Immature natural killer cell (primary cell): ENCODE results near the gene SEMA6D. TPM values are rescaled to one million over a fixed set of nuclear protein-coding genes. Genes with fewer than 3 reads are reported as not detected.

Experiments
- DNase-seq, 3 donors: peaks; one replicate each; pipeline ENCODE4 v3.0.0; 2022; ENCODE audit warnings: mixed read lengths in 1 of 3
- H3K27ac Mint-ChIP-seq, 6 donors: one replicate each; pipeline ENCODE4 v1.8.0; 2020; ENCODE audit warnings: mixed read lengths in 6 of 6, mild to moderate bottlenecking in 5 of 6, inconsistent platforms in 4 of 6, moderate library complexity in 3 of 6
- H3K27me3 Mint-ChIP-seq, 3 donors: one replicate each; pipeline ENCODE4 v1.8.0; 2020 to 2021; ENCODE audit warnings: low read depth in 3 of 3, mild to moderate bottlenecking in 3 of 3, mixed read lengths in 3 of 3, moderate library complexity in 3 of 3, inconsistent platforms in 1 of 3
- H3K36me3 Mint-ChIP-seq, 3 donors: one replicate each; pipeline ENCODE4 v1.8.0; 2020; ENCODE audit warnings: mixed read lengths in 3 of 3, inconsistent platforms in 2 of 3, mild to moderate bottlenecking in 2 of 3
- H3K4me1 Mint-ChIP-seq, 2 donors: one replicate each; pipeline ENCODE4 v1.8.0; 2020; ENCODE audit warnings: inconsistent platforms in 2 of 2, mild to moderate bottlenecking in 2 of 2, mixed read lengths in 2 of 2, moderate library complexity in 1 of 2
- H3K4me3 Mint-ChIP-seq, 5 donors: one replicate each; pipeline ENCODE4 v1.8.0; 2020; ENCODE audit warnings: mild to moderate bottlenecking in 5 of 5, mixed read lengths in 5 of 5, inconsistent platforms in 3 of 5, moderate library complexity in 3 of 5
- H3K9me3 Mint-ChIP-seq, 6 donors: one replicate each; pipeline ENCODE4 v1.8.0; 2020; ENCODE audit warnings: mild to moderate bottlenecking in 6 of 6, mixed read lengths in 6 of 6, inconsistent platforms in 4 of 6, moderate library complexity in 3 of 6
- polyA plus RNA-seq, 3 donors: library from polyadenylated mRNA; unstranded; fragments of 300-500 nt; fragmentation: Illumina TruSeq; gene quantifications; one replicate each; pipeline ENCODE4 v1.2.3, GENCODE V29; 2021

The SEMA6D gene
- not detected for polyA plus RNA-seq

GRCh38 chr15:47717036-47717612, at the start of gene SEMA6D:
Gene SEMA6D (plus strand): TSS chr15:47717505. CDS start chr15:47759799, 42,294 bp downstream.
- Mint-ChIP-seq H3K4me1 (peaks cover 2 to 6% of the 10 kb centered on the region in 2 donors), H3K27ac (no peak within 1 kb of the TSS), H3K36me3 (peaks cover 0 to 4% (median 0%) of the 10 kb centered on the region in 3 donors), H3K9me3 (peaks cover 0 to 11% (median 0%) of the 10 kb centered on the region in 6 donors), H3K4me3 (peak within 1 kb of the TSS in 3 of 5 donors; percentile 13 to 42 (median 35)), H3K27me3 (peaks cover 15 to 27% (median 16%) of the 10 kb centered on the region in 3 donors)
- no peak for DNase-seq

GRCh38 chr15:47669221-47669620, 48.1 kb upstream of the SEMA6D start:
- Mint-ChIP-seq H3K27ac (no peak overlapping the region), H3K4me3 (no peak overlapping the region), H3K27me3 (peaks cover 2 to 5% (median 3%) of the 10 kb centered on the region in 3 donors), H3K9me3 (peaks cover 0 to 18% (median 2%) of the 10 kb centered on the region in 6 donors), H3K4me1 (peaks cover 3 to 13% of the 10 kb centered on the region in 2 donors), H3K36me3 (peaks cover 0 to 3% (median 0%) of the 10 kb centered on the region in 3 donors)
- DNase-seq, result no peak

GRCh38 chr15:47670365-47670764, 46.9 kb upstream of the SEMA6D start:
- Mint-ChIP-seq H3K4me1 (peaks cover 6 to 19% of the 10 kb centered on the region in 2 donors), H3K27me3 (peaks cover 2 to 3% (median 3%) of the 10 kb centered on the region in 3 donors), H3K36me3 (peaks cover 0 to 3% (median 0%) of the 10 kb centered on the region in 3 donors), H3K27ac (no peak overlapping the region), H3K9me3 (peaks cover 0 to 18% (median 2%) of the 10 kb centered on the region in 6 donors), H3K4me3 (no peak overlapping the region)
- DNase-seq, result no peak

- Mint-ChIP-seq H3K27me3 (peaks cover 2 to 3% (median 2%) of the 10 kb centered on the region in 3 donors), H3K36me3 (peaks cover 0 to 3% (median 0%) of the 10 kb centered on the region in 3 donors), H3K27ac (no peak overlapping the region), H3K4me1 (peaks cover 13 to 40% of the 10 kb centered on the region in 2 donors), H3K4me3 (peak overlapping the region in 1 of 5 donors; percentile 53), H3K9me3 (peaks cover 0 to 18% (median 3%) of the 10 kb centered on the region in 6 donors)
- no peak for DNase-seq
These were observed 44.0 kb upstream of the SEMA6D start for GRCh38 chr15:47673232-47673761.

GRCh38 chr15:47674586-47675232, 42.6 kb upstream of the SEMA6D start:
- Mint-ChIP-seq H3K9me3 (peaks cover 0 to 6% (median 2%) of the 10 kb centered on the region in 6 donors), H3K4me1 (peaks cover 13 to 43% of the 10 kb centered on the region in 2 donors), H3K36me3 (peaks cover 0 to 3% (median 0%) of the 10 kb centered on the region in 3 donors), H3K4me3 (no peak overlapping the region), H3K27me3 (peaks cover 0 to 3% (median 2%) of the 10 kb centered on the region in 3 donors), H3K27ac (no peak overlapping the region)
- DNase-seq, result no peak

- Mint-ChIP-seq H3K27ac (no peak overlapping the region), H3K4me3 (peak overlapping the region in 2 of 5 donors; percentile 29 to 55), H3K9me3 (peaks cover 0 to 6% (median 0%) of the 10 kb centered on the region in 6 donors), H3K4me1 (peaks cover 13 to 43% of the 10 kb centered on the region in 2 donors), H3K27me3 (no peaks in the 10 kb centered on the region), H3K36me3 (peaks cover 0 to 3% (median 0%) of the 10 kb centered on the region in 3 donors)
- DNase-seq, result no peak
These were observed 41.6 kb upstream of the SEMA6D start for GRCh38 chr15:47675735-47676134.

- Mint-ChIP-seq H3K4me3 (no peak overlapping the region), H3K9me3 (peaks cover 0 to 3% (median 0%) of the 10 kb centered on the region in 6 donors), H3K36me3 (no peaks in the 10 kb centered on the region), H3K4me1 (peaks cover 13 to 41% of the 10 kb centered on the region in 2 donors), H3K27ac (no peak overlapping the region), H3K27me3 (no peaks in the 10 kb centered on the region)
- no peak for DNase-seq
These were observed 39.3 kb upstream of the SEMA6D start for GRCh38 chr15:47678040-47678439.

GRCh38 chr15:47682661-47683060, 34.6 kb upstream of the SEMA6D start:
- peaks cover 3 to 9% of the 10 kb centered on the region in 2 donors for H3K4me1 Mint-ChIP-seq
- no peaks in the 10 kb centered on the region for H3K27me3 Mint-ChIP-seq
- no peaks in the 10 kb centered on the region for H3K36me3 Mint-ChIP-seq
- DNase-seq, result no peak
- no peak overlapping the region for H3K27ac Mint-ChIP-seq
- H3K9me3 Mint-ChIP-seq, result peaks cover 0 to 7% (median 0%) of the 10 kb centered on the region in 6 donors
- no peak overlapping the region for H3K4me3 Mint-ChIP-seq

- H3K27ac Mint-ChIP-seq, result no peak overlapping the region
- no peaks in the 10 kb centered on the region for H3K36me3 Mint-ChIP-seq
- no peaks in the 10 kb centered on the region for H3K4me1 Mint-ChIP-seq
- no peak overlapping the region for H3K4me3 Mint-ChIP-seq
- H3K27me3 Mint-ChIP-seq, result no peaks in the 10 kb centered on the region
- peaks cover 0 to 8% (median 2%) of the 10 kb centered on the region in 6 donors for H3K9me3 Mint-ChIP-seq
- DNase-seq, result no peak
These were observed 32.0 kb upstream of the SEMA6D start for GRCh38 chr15:47685141-47685870.

GRCh38 chr15:47688573-47689086, 28.7 kb upstream of the SEMA6D start:
- Mint-ChIP-seq H3K4me3 (no peak overlapping the region), H3K9me3 (peaks cover 0 to 8% (median 2%) of the 10 kb centered on the region in 6 donors), H3K4me1 (no peaks in the 10 kb centered on the region)

GRCh38 chr15:47689660-47690059, 27.6 kb upstream of the SEMA6D start:
- H3K27ac Mint-ChIP-seq, result no peak overlapping the region
- H3K36me3 Mint-ChIP-seq, result no peaks in the 10 kb centered on the region
- H3K27me3 Mint-ChIP-seq, result peaks cover 0 to 3% (median 1%) of the 10 kb centered on the region in 3 donors
- H3K9me3 Mint-ChIP-seq, result peaks cover 0 to 8% (median 2%) of the 10 kb centered on the region in 6 donors
- no peaks in the 10 kb centered on the region for H3K4me1 Mint-ChIP-seq
- no peak for DNase-seq
- H3K4me3 Mint-ChIP-seq, result no peak overlapping the region

More at GRCh38 chr15:47688573-47689086, 28.7 kb upstream of the SEMA6D start:
- DNase-seq, result no peak
- no peak overlapping the region for H3K27ac Mint-ChIP-seq
- no peaks in the 10 kb centered on the region for H3K36me3 Mint-ChIP-seq
- H3K27me3 Mint-ChIP-seq, result peaks cover 0 to 3% (median 1%) of the 10 kb centered on the region in 3 donors

- no peaks in the 10 kb centered on the region for H3K36me3 Mint-ChIP-seq
- H3K4me3 Mint-ChIP-seq, result no peak overlapping the region
- peaks cover 0 to 3% (median 1%) of the 10 kb centered on the region in 3 donors for H3K27me3 Mint-ChIP-seq
- no peak overlapping the region for H3K27ac Mint-ChIP-seq
- no peak for DNase-seq
- H3K9me3 Mint-ChIP-seq, result peaks cover 0 to 8% (median 2%) of the 10 kb centered on the region in 6 donors
- H3K4me1 Mint-ChIP-seq, result no peaks in the 10 kb centered on the region
These were observed 25.4 kb upstream of the SEMA6D start for GRCh38 chr15:47691882-47692281.

- Mint-ChIP-seq H3K9me3 (peaks cover 0 to 5% (median under 1%) of the 10 kb centered on the region in 6 donors), H3K27me3 (peaks cover 0 to 5% (median 1%) of the 10 kb centered on the region in 3 donors), H3K4me1 (no peaks in the 10 kb centered on the region), H3K27ac (no peak overlapping the region), H3K36me3 (no peaks in the 10 kb centered on the region), H3K4me3 (no peak overlapping the region)
- DNase-seq, result no peak
These were observed 21.0 kb upstream of the SEMA6D start for GRCh38 chr15:47696351-47696750.
